ENCODE results near the gene ATP8A2.

DNA sequence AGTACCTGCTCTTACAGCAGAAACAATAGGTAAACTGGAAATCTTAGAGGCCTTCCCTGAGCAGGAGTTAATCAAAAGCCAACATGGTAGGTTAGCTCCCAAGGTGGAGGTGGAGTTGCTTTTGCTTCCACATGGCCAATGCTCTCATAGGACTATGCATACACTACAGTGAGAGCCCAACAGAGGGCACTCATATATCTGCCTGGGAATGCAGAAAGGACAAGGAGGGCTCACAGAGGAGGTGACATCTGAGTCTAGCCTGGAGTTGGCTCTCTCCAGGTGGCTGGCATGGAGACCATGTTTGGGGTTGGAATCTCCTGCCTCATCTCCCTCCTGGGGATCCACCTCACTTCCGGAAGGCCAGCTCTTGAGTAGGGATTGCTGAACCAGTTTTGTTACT is 34.6 kb downstream of the ATP8A2 start:
- no peak for TF ChIP-seq POLR2A (IDR thresholded peaks at IDR 0.05; ENCODE audit: low read length)
- no peak for TF ChIP-seq GATA1 (IDR thresholded peaks at IDR 0.05; ENCODE audit: low read depth, low read length)
